H1 (cell line): ENCODE data around the gene C20orf144. TPM values are rescaled to one million over a fixed set of nuclear protein-coding genes. Genes with fewer than 3 reads are reported as not detected.

ENCODE experiments used
- CTCF ChIA-PET: fragments of 300-600 bp; sonication (Branson Sonifier 250); formaldehyde crosslinking; loops from one replicate; lab custom pipeline; 2021; ENCODE audit not compliant: partially characterized antibody; lab: Charles Lee
- POLR2A ChIA-PET: fragments of 300-600 bp; sonication (Branson Sonifier 250); formaldehyde crosslinking; loops from one replicate; lab custom pipeline; 2021; ENCODE audit warnings: inconsistent platforms; ENCODE audit not compliant: partially characterized antibody; lab: Charles Lee
- DNase-seq, 2 experiments: peaks; one replicate each; pipeline versions ENCODE4 v3.0.0 to v3.0.0-alpha.2; 2010 to 2022; ENCODE audit warnings: low spot score in 2 of 2, low read depth in 1 of 2, mixed read lengths in 1 of 2
- FAIRE-seq: peaks from 2 replicates; lab custom pipeline; 2011; peaks lifted over from hg19 to GRCh38; lab: Jason Lieb, UNC
- H2AFZ ChIP-seq: 2 replicates; pipeline ENCODE4 v1.8.1; 2012; ENCODE audit warnings: low read length, inconsistent platforms
- H2AK5ac ChIP-seq: 2 replicates; pipeline ENCODE4 v1.6.1; 2013; ENCODE audit warnings: low read depth, low read length
- H2BK120ac ChIP-seq: replicated peaks from 2 replicates; pipeline ENCODE3; 2013; ENCODE audit warnings: low read depth, low read length, inconsistent platforms
- H2BK12ac ChIP-seq: 2 replicates; pipeline ENCODE4 v1.6.1; 2013; ENCODE audit warnings: low read depth, low read length
- H2BK15ac ChIP-seq: 2 replicates; pipeline ENCODE4 v1.6.1; 2013; ENCODE audit warnings: low read length
- H2BK20ac ChIP-seq: 2 replicates; pipeline ENCODE4 v1.6.1; 2013; ENCODE audit warnings: low read length
- H2BK5ac ChIP-seq: 2 replicates; pipeline ENCODE4 v1.6.1; 2013; ENCODE audit warnings: low read depth, low read length
- H3K14ac ChIP-seq: 2 replicates; pipeline ENCODE4 v1.6.1; 2013; ENCODE audit warnings: inconsistent platforms; ENCODE audit not compliant: insufficient read length
- H3K18ac ChIP-seq: 2 replicates; pipeline ENCODE4 v1.6.1; 2013; ENCODE audit warnings: low read length; ENCODE audit errors: extremely low read depth
- H3K23ac ChIP-seq: 2 replicates; pipeline ENCODE4 v1.6.1; 2013; ENCODE audit warnings: inconsistent platforms; ENCODE audit not compliant: insufficient read length
- H3K23me2 ChIP-seq: 2 replicates; pipeline ENCODE4 v1.6.1; 2013; ENCODE audit warnings: low read depth, low read length
- H3K27ac ChIP-seq: 2 replicates; pipeline ENCODE4 v1.6.1; 2011; ENCODE audit warnings: low read depth, low read length, inconsistent platforms
- H3K27me3 ChIP-seq, 4 experiments: replicated peaks in 1 of 4; 1 replicate in 1 of 4; 2 replicates in 3 of 4; pipeline versions ENCODE4 v1.6.1 to v1.8.1; 2011 to 2013; ENCODE audit warnings: low read length in 3 of 4, mild to moderate bottlenecking in 3 of 4, inconsistent platforms in 2 of 4, mixed read lengths in 2 of 4, moderate library complexity in 1 of 4; ENCODE audit not compliant: control insufficient read depth in 3 of 4, insufficient read depth in 3 of 4; ENCODE audit errors: extremely low read depth in 1 of 4
- H3K36me3 ChIP-seq, 4 experiments: 2 replicates each; pipeline versions ENCODE4 v1.6.1 to v1.8.1; 2011 to 2013; ENCODE audit warnings: mild to moderate bottlenecking in 4 of 4, low read length in 3 of 4, moderate library complexity in 2 of 4, control low read depth in 1 of 4, inconsistent platforms in 1 of 4; ENCODE audit not compliant: insufficient read depth in 4 of 4, control insufficient read depth in 2 of 4
- H3K4ac ChIP-seq: replicated peaks from 2 replicates; pipeline ENCODE3; 2013; ENCODE audit warnings: low read length, low read depth, mixed read lengths, inconsistent platforms; ENCODE audit not compliant: insufficient read length
- H3K4me1 ChIP-seq, 4 experiments: replicated peaks in 1 of 4; 1 replicate in 1 of 4; 2 replicates in 3 of 4; pipeline versions ENCODE4 v1.6.1 to v1.8.1; 2011 to 2013; ENCODE audit warnings: low read length in 3 of 4, inconsistent platforms in 2 of 4, mixed read lengths in 1 of 4; ENCODE audit not compliant: insufficient read depth in 4 of 4, control insufficient read depth in 3 of 4
- H3K4me2 ChIP-seq, 2 experiments: 2 replicates each; pipeline versions ENCODE4 v1.6.1 to v1.8.1; 2011 to 2013; ENCODE audit warnings: low read depth in 2 of 2, low read length in 2 of 2, control low read depth in 1 of 2, inconsistent platforms in 1 of 2, mild to moderate bottlenecking in 1 of 2; ENCODE audit not compliant: insufficient read depth in 1 of 2
- H3K4me3 ChIP-seq, 4 experiments: fragments of 200-600, 300-600 bp in 1 of 4; sonication (generic), shearing (Covaris generic), sonication (Bioruptor Twin) in 1 of 4; 2 replicates each; pipeline versions ENCODE4 v1.5.1 to v1.8.1; 2011 to 2016; ENCODE audit warnings: low read length in 4 of 4, low read depth in 3 of 4, control low read depth in 2 of 4, inconsistent platforms in 2 of 4, mild to moderate bottlenecking in 2 of 4, mixed read lengths in 1 of 4, moderate library complexity in 1 of 4; ENCODE audit not compliant: insufficient read depth in 2 of 4; ENCODE audit errors: extremely low read depth in 1 of 4
- H3K56ac ChIP-seq: replicated peaks from 2 replicates; pipeline ENCODE3; 2013; ENCODE audit warnings: low read depth, mild to moderate bottlenecking, mixed read lengths, low read length, inconsistent platforms; ENCODE audit not compliant: insufficient read length
- H3K79me1 ChIP-seq: 2 replicates; pipeline ENCODE4 v1.6.1; 2013; ENCODE audit warnings: low read depth, low read length, control low read depth
- H3K79me2 ChIP-seq, 2 experiments: 2 replicates each; pipeline versions ENCODE4 v1.6.1 to v1.8.1; 2012 to 2013; ENCODE audit warnings: low read length in 2 of 2, mild to moderate bottlenecking in 2 of 2, inconsistent platforms in 1 of 2; ENCODE audit not compliant: insufficient read depth in 2 of 2, control insufficient read depth in 1 of 2
- H3K9ac ChIP-seq, 4 experiments: replicated peaks in 1 of 4; 1 replicate in 1 of 4; 2 replicates in 3 of 4; pipeline versions ENCODE4 v1.6.1 to v1.8.1; 2011 to 2013; ENCODE audit warnings: low read depth in 3 of 4, low read length in 3 of 4, control low read depth in 2 of 4, mild to moderate bottlenecking in 2 of 4, moderate library complexity in 2 of 4, inconsistent platforms in 1 of 4; ENCODE audit errors: extremely low read depth in 1 of 4
- H3K9me3 ChIP-seq, 2 experiments: 2 replicates each; pipeline versions ENCODE4 v1.6.1 to v1.8.1; 2012 to 2013; ENCODE audit warnings: mild to moderate bottlenecking in 2 of 2, moderate library complexity in 2 of 2, control low read depth in 1 of 2, inconsistent platforms in 1 of 2, low read depth in 1 of 2, low read length in 1 of 2, mixed read lengths in 1 of 2; ENCODE audit not compliant: insufficient read depth in 2 of 2
- H4K20me1 ChIP-seq, 2 experiments: replicated peaks in 1 of 2; 2 replicates each; pipeline versions ENCODE3 to v1.8.1; 2011 to 2013; ENCODE audit warnings: inconsistent platforms in 2 of 2, low read length in 2 of 2, mild to moderate bottlenecking in 1 of 2; ENCODE audit not compliant: insufficient read depth in 2 of 2, control insufficient read depth in 1 of 2
- H4K5ac ChIP-seq: 2 replicates; pipeline ENCODE4 v1.6.1; 2013; ENCODE audit warnings: low read length, low read depth, mixed read lengths, inconsistent platforms; ENCODE audit not compliant: insufficient read length
- H4K8ac ChIP-seq: 2 replicates; pipeline ENCODE4 v1.8.0; 2013; ENCODE audit warnings: mild to moderate bottlenecking, moderate library complexity, low read length, inconsistent platforms; ENCODE audit not compliant: insufficient read depth; ENCODE audit errors: extremely low read depth
- H4K91ac ChIP-seq: replicated peaks from 2 replicates; pipeline ENCODE3; 2013; ENCODE audit warnings: low read length, mixed read lengths, inconsistent platforms; ENCODE audit not compliant: insufficient read length
- ASH2L ChIP-seq: fragments of 200-600, 300-600 bp; sonication (generic); IDR thresholded peaks from one replicate; pipeline ENCODE4 v1.7.1; 2017; ENCODE audit warnings: low read length
- ATF3 ChIP-seq: IDR thresholded peaks from 2 replicates; pipeline ENCODE4 v1.6.1; 2011; ENCODE audit warnings: low read depth, mild to moderate bottlenecking, low read length; ENCODE audit not compliant: insufficient read depth
- BRCA1 ChIP-seq: IDR thresholded peaks from 2 replicates; pipeline ENCODE4 v1.6.1; 2012; ENCODE audit warnings: low read depth, low read length, improper control_type of control experiment
- CBX5 ChIP-seq: fragments of 300-800, 300-1000 bp; sonication (generic); IDR thresholded peaks from 2 replicates; pipeline ENCODE4 v1.7.1; 2016; ENCODE audit warnings: antibody characterized with exemption, low read length, low read depth
- CEBPB ChIP-seq: IDR thresholded peaks from 2 replicates; pipeline ENCODE4 v1.6.1; 2012; ENCODE audit warnings: low read depth, low read length
- CHD1 ChIP-seq: IDR thresholded peaks from 2 replicates; pipeline ENCODE4 v1.6.1; 2012; ENCODE audit warnings: low read depth, low read length, improper control_type of control experiment
- GABPA ChIP-seq: IDR thresholded peaks from 2 replicates; pipeline ENCODE4 v1.6.1; 2011; ENCODE audit warnings: mild to moderate bottlenecking, low read length, moderate library complexity, borderline replicate concordance; ENCODE audit not compliant: insufficient read depth
- HDAC6 ChIP-seq: IDR thresholded peaks from one replicate; pipeline ENCODE4 v1.7.1; 2012; ENCODE audit warnings: low read depth, mild to moderate bottlenecking, inconsistent platforms, low read length, moderate library complexity
- KDM5A ChIP-seq: fragments of 200-600 bp; IDR thresholded peaks from 2 replicates; pipeline ENCODE4 v1.7.1; 2012; ENCODE audit warnings: mild to moderate bottlenecking, low read length, inconsistent platforms, mixed read lengths
- NANOG ChIP-seq: IDR thresholded peaks from 2 replicates; pipeline ENCODE4 v1.6.1; 2011; ENCODE audit warnings: low read length, low read depth, mild to moderate bottlenecking, inconsistent platforms; ENCODE audit not compliant: insufficient read depth, poor library complexity, severe bottlenecking
- POLR2AphosphoS5 ChIP-seq: IDR thresholded peaks from 2 replicates; pipeline ENCODE4 v1.6.1; 2011; ENCODE audit warnings: low read depth, low read length
- TAF7 ChIP-seq: optimal IDR thresholded peaks from 2 replicates; pipeline ENCODE3; 2011; ENCODE audit warnings: low read depth, mild to moderate bottlenecking, inconsistent platforms, low read length, moderate library complexity, borderline replicate concordance
- YY1 ChIP-seq: IDR thresholded peaks from 2 replicates; pipeline ENCODE4 v1.6.1; 2011; ENCODE audit warnings: low read depth, mild to moderate bottlenecking, low read length
- WGBS, 2 experiments: shearing (Covaris generic) in 1 of 2; methylation state at CpG; one replicate each; pipeline versions ENCODE4 v1.1.6 to v1.1.7; 2013 to 2015; ENCODE audit warnings: low lambda C conversion rate in 2 of 2, mixed read lengths in 2 of 2, inconsistent platforms in 1 of 2, low coverage in 1 of 2, missing lambda C conversion rate in 1 of 2; ENCODE audit not compliant: insufficient replicate concordance in 2 of 2, insufficient coverage in 1 of 2, insufficient read length in 1 of 2; ENCODE audit errors: extremely low coverage in 1 of 2, missing lambda C conversion rate in 1 of 2; 5-methylcytosine and 5-hydroxymethylcytosine counted together
- polyA plus RNA-seq, 7 experiments: library from polyadenylated mRNA; depleted of rRNA in 3 of 7; stranded (reverse) in 5 of 7; unstranded in 2 of 7; fragments of >200 nt in 5 of 7; fragments of 200-250 nt in 2 of 7; gene quantifications; 1 replicate in 5 of 7; 2 replicates in 1 of 7; 4 replicates in 1 of 7; pipeline versions ENCODE4 v1.2.1 to v1.2.3, GENCODE V29; 2011 to 2013; ENCODE audit warnings: missing spikeins in 2 of 7, mixed read lengths in 2 of 7
- total RNA-seq: library from RNA; stranded (reverse); fragmentation: NEBNext Ultra II Directional; extraction: Animal tissue kit (Norgen Biotek cat#: 25700); gene quantifications from 2 replicates; pipeline ENCODE4 v1.2.1, GENCODE V29; 2021

The C20orf144 gene
- total and polyA plus RNA-seq, 2 of the 8 experiments (the other 6 are each of a cell fraction or from before 2014, with no cell fraction given) = 0.21 to 0.24 TPM

GRCh38 chr20:33644313-33645071 lies 17.6 kb upstream of the C20orf144 start:
- H3K18ac ChIP-seq = no peak overlapping the region
- peaks cover 0 to 21% (median 0%) of the 10 kb centered on the region in 4 experiments; a peak in 2 of 8 replicates for H3K36me3 ChIP-seq
- no peak overlapping the region for H3K23ac ChIP-seq
- ChIA-PET CTCF (interaction anchor here (1.6 kb wide), 1 partner anchor 9 kb away, joined by 7 read pairs; no protein-coding TSS in a partner anchor), POLR2A (no interaction called here)
- no peak overlapping the region for H3K14ac ChIP-seq
- no peak overlapping the region for H2AFZ ChIP-seq
- no peak overlapping the region for H3K56ac ChIP-seq
- H4K8ac ChIP-seq = peak overlapping the region; percentile 87
- FAIRE-seq = no peak
- H3K4me3 ChIP-seq = no peak overlapping the region
- DNase-seq = no peak
- 92% methylated on average over 28 of the region's 28 CpGs; no CpG with 5 or more reads in 1 of the 2 experiments for WGBS, 2 experiments
- H3K79me1 ChIP-seq = no peaks in the 10 kb centered on the region
- no peak overlapping the region for H4K5ac ChIP-seq
- no peak overlapping the region for H3K27ac ChIP-seq
- no peak overlapping the region for H3K4me2 ChIP-seq
- no peak overlapping the region for H2BK15ac ChIP-seq
- peaks cover 0 to 3% of the 10 kb centered on the region in 2 experiments for H4K20me1 ChIP-seq
- no peak overlapping the region for H4K91ac ChIP-seq
- H3K23me2 ChIP-seq = peaks cover 2% of the 10 kb centered on the region; the same call in 1 of the 2 replicates
- no peak overlapping the region for H3K4ac ChIP-seq
- no peak overlapping the region for H2BK120ac ChIP-seq
- no peaks in the 10 kb centered on the region for H3K27me3 ChIP-seq
- H3K9ac ChIP-seq = no peak overlapping the region; a peak in 1 of 7 replicates
- H2BK5ac ChIP-seq = no peak overlapping the region
- no peak overlapping the region for H2BK12ac ChIP-seq
- no peaks in the 10 kb centered on the region for H3K9me3 ChIP-seq
- no peak overlapping the region for H2BK20ac ChIP-seq
- no peaks in the 10 kb centered on the region for H3K79me2 ChIP-seq
- H3K4me1 ChIP-seq = no peaks in the 10 kb centered on the region
- H2AK5ac ChIP-seq = no peak overlapping the region
- TF ChIP-seq ATF3 (no peak), KDM5A (no peak), POLR2AphosphoS5 (no peak), YY1 (no peak), TAF7 (no peak), BRCA1 (no peak), NANOG (no peak), CBX5 (no peak), GABPA (no peak), HDAC6 (no peak), CEBPB (no peak), ASH2L (no peak), CHD1 (no peak)
